H1 (cell line): ENCODE results near the gene NFE2L2. TPM values are rescaled to one million over a fixed set of nuclear protein-coding genes. Genes with fewer than 3 reads are reported as not detected.

Experiments
- CTCF ChIA-PET: fragments of 300-600 bp; sonication (Branson Sonifier 250); formaldehyde crosslinking; loops from one replicate; lab custom pipeline; 2021; ENCODE audit not compliant: partially characterized antibody; lab: Charles Lee
- POLR2A ChIA-PET: fragments of 300-600 bp; sonication (Branson Sonifier 250); formaldehyde crosslinking; loops from one replicate; lab custom pipeline; 2021; ENCODE audit warnings: inconsistent platforms; ENCODE audit not compliant: partially characterized antibody; lab: Charles Lee
- DNase-seq, 2 experiments: peaks; one replicate each; pipeline versions ENCODE4 v3.0.0 to v3.0.0-alpha.2; 2010 to 2022; ENCODE audit warnings: low spot score in 2 of 2, low read depth in 1 of 2, mixed read lengths in 1 of 2
- FAIRE-seq: peaks from 2 replicates; lab custom pipeline; 2011; peaks lifted over from hg19 to GRCh38; lab: Jason Lieb, UNC
- H2AFZ ChIP-seq: 2 replicates; pipeline ENCODE4 v1.8.1; 2012; ENCODE audit warnings: low read length, inconsistent platforms
- H2AK5ac ChIP-seq: 2 replicates; pipeline ENCODE4 v1.6.1; 2013; ENCODE audit warnings: low read depth, low read length
- H2BK120ac ChIP-seq: replicated peaks from 2 replicates; pipeline ENCODE3; 2013; ENCODE audit warnings: low read depth, low read length, inconsistent platforms
- H2BK12ac ChIP-seq: 2 replicates; pipeline ENCODE4 v1.6.1; 2013; ENCODE audit warnings: low read depth, low read length
- H2BK15ac ChIP-seq: 2 replicates; pipeline ENCODE4 v1.6.1; 2013; ENCODE audit warnings: low read length
- H2BK20ac ChIP-seq: 2 replicates; pipeline ENCODE4 v1.6.1; 2013; ENCODE audit warnings: low read length
- H2BK5ac ChIP-seq: 2 replicates; pipeline ENCODE4 v1.6.1; 2013; ENCODE audit warnings: low read depth, low read length
- H3K14ac ChIP-seq: 2 replicates; pipeline ENCODE4 v1.6.1; 2013; ENCODE audit warnings: inconsistent platforms; ENCODE audit not compliant: insufficient read length
- H3K18ac ChIP-seq: 2 replicates; pipeline ENCODE4 v1.6.1; 2013; ENCODE audit warnings: low read length; ENCODE audit errors: extremely low read depth
- H3K23ac ChIP-seq: 2 replicates; pipeline ENCODE4 v1.6.1; 2013; ENCODE audit warnings: inconsistent platforms; ENCODE audit not compliant: insufficient read length
- H3K23me2 ChIP-seq: 2 replicates; pipeline ENCODE4 v1.6.1; 2013; ENCODE audit warnings: low read depth, low read length
- H3K27ac ChIP-seq: 2 replicates; pipeline ENCODE4 v1.6.1; 2011; ENCODE audit warnings: low read depth, low read length, inconsistent platforms
- H3K27me3 ChIP-seq, 4 experiments: replicated peaks in 1 of 4; 1 replicate in 1 of 4; 2 replicates in 3 of 4; pipeline versions ENCODE4 v1.6.1 to v1.8.1; 2011 to 2013; ENCODE audit warnings: low read length in 3 of 4, mild to moderate bottlenecking in 3 of 4, inconsistent platforms in 2 of 4, mixed read lengths in 2 of 4, moderate library complexity in 1 of 4; ENCODE audit not compliant: control insufficient read depth in 3 of 4, insufficient read depth in 3 of 4; ENCODE audit errors: extremely low read depth in 1 of 4
- H3K36me3 ChIP-seq, 4 experiments: 2 replicates each; pipeline versions ENCODE4 v1.6.1 to v1.8.1; 2011 to 2013; ENCODE audit warnings: mild to moderate bottlenecking in 4 of 4, low read length in 3 of 4, moderate library complexity in 2 of 4, control low read depth in 1 of 4, inconsistent platforms in 1 of 4; ENCODE audit not compliant: insufficient read depth in 4 of 4, control insufficient read depth in 2 of 4
- H3K4ac ChIP-seq: replicated peaks from 2 replicates; pipeline ENCODE3; 2013; ENCODE audit warnings: low read length, low read depth, mixed read lengths, inconsistent platforms; ENCODE audit not compliant: insufficient read length
- H3K4me1 ChIP-seq, 4 experiments: replicated peaks in 1 of 4; 1 replicate in 1 of 4; 2 replicates in 3 of 4; pipeline versions ENCODE4 v1.6.1 to v1.8.1; 2011 to 2013; ENCODE audit warnings: low read length in 3 of 4, inconsistent platforms in 2 of 4, mixed read lengths in 1 of 4; ENCODE audit not compliant: insufficient read depth in 4 of 4, control insufficient read depth in 3 of 4
- H3K4me2 ChIP-seq, 2 experiments: 2 replicates each; pipeline versions ENCODE4 v1.6.1 to v1.8.1; 2011 to 2013; ENCODE audit warnings: low read depth in 2 of 2, low read length in 2 of 2, control low read depth in 1 of 2, inconsistent platforms in 1 of 2, mild to moderate bottlenecking in 1 of 2; ENCODE audit not compliant: insufficient read depth in 1 of 2
- H3K4me3 ChIP-seq, 4 experiments: fragments of 200-600, 300-600 bp in 1 of 4; sonication (generic), shearing (Covaris generic), sonication (Bioruptor Twin) in 1 of 4; 2 replicates each; pipeline versions ENCODE4 v1.5.1 to v1.8.1; 2011 to 2016; ENCODE audit warnings: low read length in 4 of 4, low read depth in 3 of 4, control low read depth in 2 of 4, inconsistent platforms in 2 of 4, mild to moderate bottlenecking in 2 of 4, mixed read lengths in 1 of 4, moderate library complexity in 1 of 4; ENCODE audit not compliant: insufficient read depth in 2 of 4; ENCODE audit errors: extremely low read depth in 1 of 4
- H3K56ac ChIP-seq: replicated peaks from 2 replicates; pipeline ENCODE3; 2013; ENCODE audit warnings: low read depth, mild to moderate bottlenecking, mixed read lengths, low read length, inconsistent platforms; ENCODE audit not compliant: insufficient read length
- H3K79me1 ChIP-seq: 2 replicates; pipeline ENCODE4 v1.6.1; 2013; ENCODE audit warnings: low read depth, low read length, control low read depth
- H3K79me2 ChIP-seq, 2 experiments: 2 replicates each; pipeline versions ENCODE4 v1.6.1 to v1.8.1; 2012 to 2013; ENCODE audit warnings: low read length in 2 of 2, mild to moderate bottlenecking in 2 of 2, inconsistent platforms in 1 of 2; ENCODE audit not compliant: insufficient read depth in 2 of 2, control insufficient read depth in 1 of 2
- H3K9ac ChIP-seq, 4 experiments: replicated peaks in 1 of 4; 1 replicate in 1 of 4; 2 replicates in 3 of 4; pipeline versions ENCODE4 v1.6.1 to v1.8.1; 2011 to 2013; ENCODE audit warnings: low read depth in 3 of 4, low read length in 3 of 4, control low read depth in 2 of 4, mild to moderate bottlenecking in 2 of 4, moderate library complexity in 2 of 4, inconsistent platforms in 1 of 4; ENCODE audit errors: extremely low read depth in 1 of 4
- H3K9me3 ChIP-seq, 2 experiments: 2 replicates each; pipeline versions ENCODE4 v1.6.1 to v1.8.1; 2012 to 2013; ENCODE audit warnings: mild to moderate bottlenecking in 2 of 2, moderate library complexity in 2 of 2, control low read depth in 1 of 2, inconsistent platforms in 1 of 2, low read depth in 1 of 2, low read length in 1 of 2, mixed read lengths in 1 of 2; ENCODE audit not compliant: insufficient read depth in 2 of 2
- H4K20me1 ChIP-seq, 2 experiments: replicated peaks in 1 of 2; 2 replicates each; pipeline versions ENCODE3 to v1.8.1; 2011 to 2013; ENCODE audit warnings: inconsistent platforms in 2 of 2, low read length in 2 of 2, mild to moderate bottlenecking in 1 of 2; ENCODE audit not compliant: insufficient read depth in 2 of 2, control insufficient read depth in 1 of 2
- H4K5ac ChIP-seq: 2 replicates; pipeline ENCODE4 v1.6.1; 2013; ENCODE audit warnings: low read length, low read depth, mixed read lengths, inconsistent platforms; ENCODE audit not compliant: insufficient read length
- H4K8ac ChIP-seq: 2 replicates; pipeline ENCODE4 v1.8.0; 2013; ENCODE audit warnings: mild to moderate bottlenecking, moderate library complexity, low read length, inconsistent platforms; ENCODE audit not compliant: insufficient read depth; ENCODE audit errors: extremely low read depth
- H4K91ac ChIP-seq: replicated peaks from 2 replicates; pipeline ENCODE3; 2013; ENCODE audit warnings: low read length, mixed read lengths, inconsistent platforms; ENCODE audit not compliant: insufficient read length
- ATF3 ChIP-seq: IDR thresholded peaks from 2 replicates; pipeline ENCODE4 v1.6.1; 2011; ENCODE audit warnings: low read depth, mild to moderate bottlenecking, low read length; ENCODE audit not compliant: insufficient read depth
- BCL11A ChIP-seq, 2 experiments: IDR thresholded peaks; one replicate each; pipeline ENCODE4 v1.6.1; 2011; ENCODE audit warnings: low read depth in 2 of 2, low read length in 2 of 2, mild to moderate bottlenecking in 2 of 2
- FOSL1 ChIP-seq: IDR thresholded peaks from 2 replicates; pipeline ENCODE4 v1.6.1; 2011; ENCODE audit warnings: mild to moderate bottlenecking, low read depth, low read length, moderate library complexity; ENCODE audit not compliant: insufficient read depth
- HDAC2 ChIP-seq, 2 experiments: fragments of 300-600 bp in 1 of 2; sonication (generic) in 1 of 2; IDR thresholded peaks; 2 replicates each; pipeline ENCODE4 v1.6.1; 2011 to 2012; ENCODE audit warnings: low read depth in 2 of 2, low read length in 2 of 2, mild to moderate bottlenecking in 2 of 2, moderate library complexity in 2 of 2, borderline replicate concordance in 1 of 2, inconsistent platforms in 1 of 2
- HDAC6 ChIP-seq: IDR thresholded peaks from one replicate; pipeline ENCODE4 v1.7.1; 2012; ENCODE audit warnings: low read depth, mild to moderate bottlenecking, inconsistent platforms, low read length, moderate library complexity
- JUN ChIP-seq: IDR thresholded peaks from 2 replicates; pipeline ENCODE4 v1.6.1; 2011; ENCODE audit warnings: low read depth, mild to moderate bottlenecking, improper control_type of control experiment, low read length
- TAF7 ChIP-seq: optimal IDR thresholded peaks from 2 replicates; pipeline ENCODE3; 2011; ENCODE audit warnings: low read depth, mild to moderate bottlenecking, inconsistent platforms, low read length, moderate library complexity, borderline replicate concordance
- WGBS, 2 experiments: shearing (Covaris generic) in 1 of 2; methylation state at CpG; one replicate each; pipeline versions ENCODE4 v1.1.6 to v1.1.7; 2013 to 2015; ENCODE audit warnings: low lambda C conversion rate in 2 of 2, mixed read lengths in 2 of 2, inconsistent platforms in 1 of 2, low coverage in 1 of 2, missing lambda C conversion rate in 1 of 2; ENCODE audit not compliant: insufficient replicate concordance in 2 of 2, insufficient coverage in 1 of 2, insufficient read length in 1 of 2; ENCODE audit errors: extremely low coverage in 1 of 2, missing lambda C conversion rate in 1 of 2; 5-methylcytosine and 5-hydroxymethylcytosine counted together
- polyA plus RNA-seq, 7 experiments: library from polyadenylated mRNA; depleted of rRNA in 3 of 7; stranded (reverse) in 5 of 7; unstranded in 2 of 7; fragments of >200 nt in 5 of 7; fragments of 200-250 nt in 2 of 7; gene quantifications; 1 replicate in 5 of 7; 2 replicates in 1 of 7; 4 replicates in 1 of 7; pipeline versions ENCODE4 v1.2.1 to v1.2.3, GENCODE V29; 2011 to 2013; ENCODE audit warnings: missing spikeins in 2 of 7, mixed read lengths in 2 of 7
- total RNA-seq: library from RNA; stranded (reverse); fragmentation: NEBNext Ultra II Directional; extraction: Animal tissue kit (Norgen Biotek cat#: 25700); gene quantifications from 2 replicates; pipeline ENCODE4 v1.2.1, GENCODE V29; 2021

NFE2L2 gene
- total and polyA plus RNA-seq, 2 of the 8 experiments (the other 6 are each of a cell fraction or from before 2014, with no cell fraction given): 33.2 to 34.5 TPM

- H3K23me2 ChIP-seq: peaks cover 6% of the 10 kb centered on the region
- H3K9ac ChIP-seq: no peak overlapping the region; a peak in 1 of 7 replicates
- H3K4me1 ChIP-seq: peaks cover 0 to 2% (median 2%) of the 10 kb centered on the region in 4 experiments; a peak in 3 of 7 replicates
- H2AK5ac ChIP-seq: no peak overlapping the region
- H4K20me1 ChIP-seq: peaks cover 4% of the 10 kb centered on the region in 2 experiments
- no peak for FAIRE-seq
- POLR2A ChIA-PET: interaction anchor here (2.8 kb wide), 1 partner anchor 62 kb away, joined by 11 read pairs; no protein-coding TSS in a partner anchor
- no peak overlapping the region for H4K91ac ChIP-seq
- no peak overlapping the region for H2BK5ac ChIP-seq
- no peak overlapping the region for H2AFZ ChIP-seq
- no peak overlapping the region for H3K14ac ChIP-seq
- H4K8ac ChIP-seq: no peak overlapping the region
- H3K79me2 ChIP-seq: peaks cover 11 to 62% of the 10 kb centered on the region in 2 experiments
- 90% methylated on average over 2 of the region's 2 CpGs; no CpG with 5 or more reads in 1 of the 2 experiments for WGBS, 2 experiments
- H3K27ac ChIP-seq: no peak overlapping the region
- H3K4me2 ChIP-seq: peak overlapping the region; percentile 38 to 69; a peak in 3 of 4 replicates
- H3K4ac ChIP-seq: no peak overlapping the region
- no peaks in the 10 kb centered on the region for H3K79me1 ChIP-seq
- CTCF ChIA-PET: interaction anchor here (1.8 to 4.2 kb wide), 3 partner anchors 8 to 97 kb away, joined by 5 to 32 read pairs (median 28); no protein-coding TSS in a partner anchor
- H4K5ac ChIP-seq: no peak overlapping the region
- H2BK12ac ChIP-seq: no peak overlapping the region
- H2BK20ac ChIP-seq: no peak overlapping the region
- H3K4me3 ChIP-seq: peak overlapping the region in 1 of 4 experiments; percentile 71; a peak in 2 of 8 replicates
- no peak for DNase-seq
- peaks cover 7 to 8% of the 10 kb centered on the region in 2 experiments for H3K9me3 ChIP-seq
- no peak overlapping the region for H2BK120ac ChIP-seq
- H2BK15ac ChIP-seq: no peak overlapping the region
- H3K23ac ChIP-seq: no peak overlapping the region
- no peak for TF ChIP-seq FOSL1
- no peak for TF ChIP-seq BCL11A (IDR thresholded peaks at IDR 0.05; ENCODE audit: low read depth in 2 of 2, low read length in 2 of 2)
- TF ChIP-seq ATF3: no peak
- TF ChIP-seq HDAC2 (IDR thresholded peaks at IDR 0.05; ENCODE audit: borderline replicate concordance in 1 of 2, low read depth in 2 of 2, low read length in 2 of 2): no peak
- no peak for TF ChIP-seq HDAC6
- no peak for TF ChIP-seq JUN
- TF ChIP-seq TAF7: no peak
- peaks cover 0 to 3% (median 0%) of the 10 kb centered on the region in 4 experiments; a peak in 1 of 8 replicates for H3K36me3 ChIP-seq
- no peaks in the 10 kb centered on the region for H3K27me3 ChIP-seq
- no peak overlapping the region for H3K18ac ChIP-seq
- no peak overlapping the region for H3K56ac ChIP-seq
These were observed 2.4 kb downstream of the NFE2L2 start for GRCh38 chr2:177262092-177262491.
